Activated CD4-positive, alpha-beta T cell treated with anti-CD3 and anti-CD28 coated beads, Interleukin-2, amount 50 U/mL, for 48 hours (primary cell): Measurements from ENCODE around the gene TSGA10.
A peak's percentile ranks its signal among the peaks of the same experiment; 100 is the strongest.
"Not testable (repeated sequence)": the region's sequence is repeated elsewhere in the genome, so short reads cannot be mapped to it uniquely, and the experiment has no call there.

Experiments
- DNase-seq, 2 experiments: peaks; one replicate each; pipeline ENCODE4 v3.0.0-alpha.2; 2020

Gene TSGA10

GRCh38 chr2:99152199-99152895, 2.4 kb downstream of the TSGA10 start:
- DNase-seq = no peak

DNA sequence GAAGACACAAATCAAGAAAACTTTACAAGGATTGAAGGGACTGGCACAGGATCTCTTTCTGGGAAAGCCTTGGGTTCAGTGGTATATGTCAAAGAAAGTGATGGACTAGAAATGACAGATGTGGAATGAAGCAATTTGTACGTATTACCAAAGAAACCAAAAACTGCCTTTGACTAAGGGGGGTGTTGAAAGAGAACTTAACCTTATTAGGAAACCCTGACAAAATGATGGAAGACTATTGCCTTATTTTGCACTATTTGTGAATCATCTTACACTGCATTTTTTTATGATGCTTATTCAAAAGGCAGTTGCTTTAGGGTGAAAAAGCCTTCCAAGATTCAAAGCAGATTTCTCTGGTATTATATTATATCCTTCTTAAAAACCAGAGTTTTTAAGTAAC, 4.0 kb downstream of the TSGA10 start:
- DNase-seq = no peak

DNA sequence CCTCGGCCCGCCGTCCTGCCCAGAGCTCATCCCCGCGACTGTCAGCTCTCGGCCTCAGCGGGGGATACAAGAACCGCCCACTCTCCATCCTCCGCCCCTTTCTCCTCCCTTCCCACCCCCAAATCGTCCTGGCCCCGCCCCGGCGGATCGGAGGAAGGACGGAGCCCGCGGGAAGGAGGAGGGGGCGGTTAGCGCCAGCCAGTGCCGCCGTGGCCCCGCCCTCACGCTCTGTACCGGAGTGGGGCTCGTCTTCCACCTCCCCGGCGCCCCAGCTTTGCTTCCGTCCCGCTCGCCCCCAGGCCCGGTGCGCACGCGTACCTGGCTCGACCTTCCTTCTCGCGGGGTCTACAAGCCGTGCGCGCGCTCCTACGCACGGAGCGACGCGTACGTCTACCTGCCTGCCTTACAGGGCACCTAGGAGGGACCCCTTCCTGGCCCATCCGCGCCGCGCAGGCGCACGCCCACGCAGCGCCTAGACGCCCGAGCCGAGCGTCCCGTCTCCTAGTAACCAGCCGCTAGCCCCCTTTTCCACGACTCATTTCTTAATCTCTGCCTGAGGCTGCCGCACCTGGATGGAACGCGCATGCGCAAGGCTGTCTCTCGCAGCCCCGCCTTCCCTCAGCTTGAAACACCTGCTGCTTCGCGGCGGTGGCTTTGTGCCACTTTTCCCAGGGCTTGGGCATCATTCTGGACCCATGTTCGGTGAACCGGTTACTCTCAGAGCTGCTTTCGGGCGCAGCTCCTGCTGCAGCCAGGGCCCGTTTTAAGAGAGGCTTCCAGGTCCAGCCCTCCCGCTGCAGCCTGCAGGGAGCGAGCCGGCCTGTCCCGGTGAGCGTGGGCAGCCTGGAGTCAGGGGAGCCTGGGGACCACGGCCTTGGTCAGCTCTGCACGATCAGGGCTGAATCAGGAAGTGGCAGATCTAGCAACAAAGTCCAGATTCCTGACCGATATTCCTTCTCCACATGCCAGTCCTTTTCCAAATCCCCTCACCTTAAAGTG, 13.3 kb downstream of the TSGA10 start, which contains the start of gene C2orf15:
TSS of gene C2orf15 (plus strand) at position 598 of the 999 bp plus-strand sequence. CDS start 8,852 bp downstream, outside the sequence.
- peak; percentile 98 for DNase-seq

DNA sequence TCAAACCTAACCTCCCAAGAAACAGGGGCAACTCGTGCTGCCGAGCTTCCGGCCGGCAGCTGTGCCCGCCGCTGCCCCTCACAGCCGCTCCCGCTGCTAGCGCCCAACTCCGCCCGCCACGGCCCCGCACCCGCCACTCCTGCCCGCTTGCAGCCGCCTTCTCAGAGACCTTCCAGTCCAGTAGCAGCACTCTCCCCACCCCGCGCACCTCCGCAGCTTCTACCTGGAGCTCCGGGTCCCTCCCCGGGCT, 14.0 kb downstream of the TSGA10 start:
- no peak for DNase-seq

GRCh38 chr2:99140056-99140859, 14.5 kb downstream of the TSGA10 start:
- no peak for DNase-seq

GRCh38 chr2:99139003-99139402, 15.7 kb downstream of the TSGA10 start:
- no peak for DNase-seq

- DNase-seq = not testable (repeated sequence)
Observed at GRCh38 chr2:99135044-99135556, 19.6 kb downstream of the TSGA10 start.

DNA sequence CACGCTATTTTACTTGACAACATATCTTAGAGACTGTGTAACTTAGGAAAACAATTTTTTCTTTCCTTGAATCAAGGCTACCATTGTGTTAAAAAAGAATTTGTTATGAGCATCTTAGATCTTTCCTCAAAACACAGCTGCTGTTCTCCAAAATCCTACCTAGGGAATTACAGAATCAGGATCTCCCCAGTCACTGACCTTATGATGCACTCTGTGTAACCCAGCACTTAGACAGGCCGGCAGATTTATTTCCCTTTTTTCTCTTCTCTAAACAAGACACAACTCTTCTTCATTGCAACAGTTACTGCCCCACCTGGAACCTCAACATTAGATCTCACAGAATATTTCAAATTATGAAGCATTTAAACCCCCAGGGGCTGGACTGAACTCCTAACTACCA, 26.8 kb downstream of the TSGA10 start:
- no peak for DNase-seq

- DNase-seq = no peak
Observed at GRCh38 chr2:99112617-99113016, 42.1 kb downstream of the TSGA10 start.

DNA sequence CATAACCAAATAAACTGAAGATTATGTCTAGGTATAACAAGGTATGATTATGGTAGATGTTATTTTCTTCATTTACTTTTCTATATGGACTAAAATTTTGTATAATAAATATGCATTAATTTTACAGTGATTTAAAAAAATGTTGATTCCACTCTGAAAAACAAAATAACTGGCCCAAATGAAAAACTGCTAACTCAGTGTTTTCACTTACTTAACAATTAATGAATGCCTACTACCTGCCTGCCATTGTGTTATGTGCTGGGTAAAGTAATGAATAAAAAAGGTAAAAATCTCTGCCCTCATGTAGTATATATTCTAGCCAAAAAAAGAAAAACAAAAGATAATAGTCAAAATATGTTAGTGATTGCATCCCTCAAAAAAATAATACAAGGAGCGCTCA, 42.8 kb downstream of the TSGA10 start:
- DNase-seq = no peak

GRCh38 chr2:99111236-99111635, 43.5 kb downstream of the TSGA10 start:
- DNase-seq = no peak

- DNase-seq = no peak
Observed at GRCh38 chr2:99106913-99107312, 47.8 kb downstream of the TSGA10 start.

GRCh38 chr2:99104006-99104405, 50.7 kb downstream of the TSGA10 start:
- DNase-seq = no peak

- no peak for DNase-seq
Observed at GRCh38 chr2:99101697-99102096, 53.0 kb downstream of the TSGA10 start.

GRCh38 chr2:99096728-99097127, 58.0 kb downstream of the TSGA10 start:
- DNase-seq = no peak

DNA sequence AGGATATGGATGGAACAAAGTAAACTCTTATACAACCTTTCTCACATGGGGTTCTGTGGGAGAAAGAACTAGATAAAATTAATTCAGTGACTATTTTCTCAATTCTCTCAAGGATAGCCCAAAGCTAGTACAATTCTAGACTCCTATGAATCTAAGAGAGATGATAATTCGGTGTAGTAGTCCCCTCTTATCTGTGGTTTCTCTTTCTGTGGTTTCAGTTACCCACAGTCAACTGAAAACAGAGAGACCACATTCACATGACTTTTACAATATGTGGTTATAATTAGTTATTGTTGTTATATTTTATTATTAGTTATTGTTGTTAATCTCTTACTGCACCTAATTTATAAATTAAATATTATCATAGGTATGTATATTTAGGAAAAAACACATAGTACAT, 66.7 kb downstream of the TSGA10 start:
- DNase-seq = no peak

- DNase-seq = no peak
Observed at GRCh38 chr2:99086385-99086784, 68.4 kb downstream of the TSGA10 start.

DNA sequence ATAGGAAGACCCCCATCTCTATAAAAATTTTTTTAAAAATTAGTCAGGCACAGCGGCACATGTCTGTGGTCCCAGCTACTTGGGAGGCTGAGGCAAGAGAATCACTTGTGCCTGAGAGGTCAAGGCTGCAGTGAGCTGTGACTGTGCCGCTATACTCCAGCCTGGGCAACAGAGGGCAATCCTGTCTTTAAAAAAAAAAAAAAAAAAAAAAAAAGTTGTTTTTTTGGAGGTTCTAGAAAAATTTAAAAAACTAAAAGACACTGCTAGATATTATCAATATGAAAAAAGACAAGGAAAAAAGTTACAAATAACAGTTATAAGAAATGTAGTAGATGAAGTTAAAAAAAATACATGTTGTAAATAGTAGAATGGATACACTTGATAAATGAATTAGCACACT, 69.3 kb downstream of the TSGA10 start:
- DNase-seq = peak in 1 of 2 experiments; percentile 7

DNA sequence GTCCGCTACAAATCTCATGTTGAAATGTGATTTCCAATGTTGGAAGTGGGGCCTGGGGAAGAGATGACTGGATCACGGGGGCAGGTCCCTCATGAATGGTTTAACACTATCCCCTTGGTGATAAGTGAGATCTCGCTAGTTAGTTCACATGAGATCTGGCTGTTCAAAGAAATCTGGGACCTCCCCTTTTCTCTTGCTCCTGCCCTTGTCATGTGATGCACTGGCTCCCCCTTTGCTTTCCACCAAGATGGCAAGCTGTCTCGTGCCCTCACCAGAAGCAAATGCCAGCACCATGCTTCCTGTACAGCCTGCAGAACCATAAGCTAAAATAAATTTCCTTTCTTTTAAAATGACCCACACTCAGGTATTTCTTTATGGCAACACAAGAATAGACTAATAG, 70.5 kb downstream of the TSGA10 start:
- no peak for DNase-seq

- no peak for DNase-seq
Observed at GRCh38 chr2:99081891-99082290, 72.9 kb downstream of the TSGA10 start.

DNA sequence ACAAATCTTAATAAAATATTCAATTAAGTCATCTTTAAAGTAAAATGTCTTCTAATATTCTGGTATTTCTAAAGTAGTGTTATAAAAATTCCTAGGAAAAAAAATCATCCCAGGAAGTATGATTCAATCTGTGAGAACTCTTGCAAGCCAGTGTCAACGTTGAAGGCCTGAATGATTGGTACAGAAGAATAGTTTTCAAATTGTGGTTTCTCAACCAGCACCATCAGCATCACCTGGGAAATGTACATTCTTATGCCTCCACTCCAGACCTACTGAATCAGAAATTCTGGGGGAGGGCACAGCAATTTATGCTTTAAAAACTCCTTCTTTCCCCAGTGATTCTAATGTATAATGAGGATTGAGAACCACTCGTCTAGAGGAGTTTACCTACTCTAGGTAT, 75.5 kb downstream of the TSGA10 start:
- no peak for DNase-seq

GRCh38 chr2:99072551-99072950, 82.2 kb downstream of the TSGA10 start:
- DNase-seq = no peak
